Kidney (tissue), 14 donors: Measurements from ENCODE around the gene PEAK3. TPM values are rescaled to one million over a fixed set of nuclear protein-coding genes. Genes with fewer than 3 reads are reported as not detected.

Experiments used
- DNase-seq, 5 donors: peaks; one replicate each; pipeline ENCODE4 v3.0.0-alpha.2; 2013 to 2020
- FAIRE-seq: peaks from 2 replicates; lab custom pipeline; 2012; peaks lifted over from hg19 to GRCh38; lab: Jason Lieb, UNC
- H3K27ac ChIP-seq, 2 donors: one replicate each; pipeline ENCODE4 v1.7.0; 2013; ENCODE audit warnings: low read depth in 2 of 2, low read length in 2 of 2, inconsistent platforms in 1 of 2
- H3K27me3 ChIP-seq: one replicate; pipeline ENCODE4 v1.7.1; 2013; ENCODE audit warnings: low read length, inconsistent platforms; ENCODE audit not compliant: control insufficient read depth, insufficient read depth
- H3K36me3 ChIP-seq, 3 donors: one replicate each; pipeline versions ENCODE4 v1.7.0 to v1.7.1; 2013; ENCODE audit warnings: low read length in 3 of 3, control low read depth in 1 of 3, inconsistent platforms in 1 of 3; ENCODE audit not compliant: insufficient read depth in 3 of 3, control insufficient read depth in 2 of 3
- H3K4me1 ChIP-seq, 3 donors: one replicate each; pipeline versions ENCODE4 v1.7.0 to v1.7.1; 2013; ENCODE audit warnings: low read length in 3 of 3, inconsistent platforms in 1 of 3, low read depth in 1 of 3; ENCODE audit not compliant: control insufficient read depth in 2 of 3, insufficient read depth in 2 of 3
- H3K4me3 ChIP-seq, 3 donors: one replicate each; pipeline versions ENCODE4 v1.7.0 to v1.8.1; 2013; ENCODE audit warnings: low read length in 3 of 3, control low read depth in 1 of 3, inconsistent platforms in 1 of 3
- H3K9ac ChIP-seq, 3 donors: one replicate each; pipeline versions ENCODE4 v1.7.0 to v1.7.1; 2013; ENCODE audit warnings: low read length in 3 of 3, control low read depth in 1 of 3, inconsistent platforms in 1 of 3
- H3K9me3 ChIP-seq, 3 donors: one replicate each; pipeline versions ENCODE4 v1.7.0 to v1.7.1; 2013; ENCODE audit warnings: low read length in 3 of 3, control low read depth in 1 of 3, inconsistent platforms in 1 of 3; ENCODE audit not compliant: control insufficient read depth in 2 of 3, insufficient read depth in 1 of 3
- CTCF ChIP-seq: IDR thresholded peaks from 3 replicates; pipeline ENCODE4 v1.5.1; 2012; ENCODE audit warnings: mild to moderate bottlenecking, moderate library complexity, borderline replicate concordance; ENCODE audit not compliant: insufficient read depth; ENCODE audit errors: extremely low read depth
- intact Hi-C: fragments of 100-400 bp; cut with DNase I; formaldehyde crosslinking; loops from one replicate; pipeline ENCODE4 v1.11.1; 2022
- polyA plus RNA-seq: library from polyadenylated mRNA; stranded (reverse); fragments of 350-450 nt; fragmentation: Illumina TruSeq; extraction: RNeasy Lipid Tissue Mini Kit (QIAGEN cat#74804); gene quantifications from one replicate; pipeline ENCODE4 v1.2.3, GENCODE V29; 2014; ENCODE audit warnings: low read depth, low replicate concordance; ENCODE audit not compliant: insufficient read depth
- total RNA-seq: library from RNA; stranded (reverse); fragmentation: NEBNext Ultra II Directional; extraction: Animal tissue kit (Norgen Biotek cat#: 25700); gene quantifications from one replicate; pipeline ENCODE4 v1.2.1, GENCODE V29; 2021
- donor health status: control.
- donor health status: control.
- donor health status: control.
- donor health status: control.
- donor health status: control.
- donor health status: DM: yes; HTN: yes; CAD: no.
- donor health status: Normal renal cell carcinoma (clear cell type).

Gene PEAK3
- total and polyA plus RNA-seq, 2 donors from 2014 or later, result 2.1 TPM; not detected in 1

- H3K4me1 ChIP-seq, result peaks cover 0 to 44% (median 21%) of the 10 kb centered on the region in 3 donors
- TF ChIP-seq CTCF, result no peak
- peak overlapping the region; percentile 46 to 97 (median 87) for H3K4me3 ChIP-seq
- no peaks in the 10 kb centered on the region for H3K27me3 ChIP-seq
- no peaks in the 10 kb centered on the region for H3K36me3 ChIP-seq
- H3K9ac ChIP-seq, result peak overlapping the region in 2 of 3 donors; percentile 6 to 78
- intact Hi-C loops, result no loop called here
- peak in 1 of 5 donors; percentile 57 for DNase-seq
- H3K9me3 ChIP-seq, result no peaks in the 10 kb centered on the region
- no peak for FAIRE-seq
- H3K27ac ChIP-seq, result no peak overlapping the region
Measured at GRCh38 chr19:2329501-2329916, 47.5 kb upstream of the PEAK3 start.

- no peak for TF ChIP-seq CTCF
- H3K9me3 ChIP-seq, result no peaks in the 10 kb centered on the region
- H3K36me3 ChIP-seq, result no peaks in the 10 kb centered on the region
- H3K4me1 ChIP-seq, result peaks cover 0 to 44% (median 21%) of the 10 kb centered on the region in 3 donors
- intact Hi-C loops, result no loop called here
- peak overlapping the region; percentile 6 to 94 (median 78) for H3K9ac ChIP-seq
- no peak for FAIRE-seq
- DNase-seq, result no peak
- H3K27me3 ChIP-seq, result no peaks in the 10 kb centered on the region
- H3K27ac ChIP-seq, result no peak overlapping the region
- H3K4me3 ChIP-seq, result peak overlapping the region; percentile 46 to 97 (median 87)
Measured at GRCh38 chr19:2329149-2329478, 47.1 kb upstream of the PEAK3 start.

- H3K36me3 ChIP-seq, result no peaks in the 10 kb centered on the region
- peak within 1 kb of the TSS; percentile 78 to 94 (median 88) for H3K9ac ChIP-seq
- no peaks in the 10 kb centered on the region for H3K27me3 ChIP-seq
- DNase-seq (peak; percentile 91 to 97 (median 95)), FAIRE-seq (no peak)
- peak within 1 kb of the TSS; percentile 87 to 97 (median 88) for H3K4me3 ChIP-seq
- H3K27ac ChIP-seq, result peak within 1 kb of the TSS; percentile 28 to 34
- TF ChIP-seq CTCF, result no peak
- H3K4me1 ChIP-seq, result peaks cover 0 to 38% (median 21%) of the 10 kb centered on the region in 3 donors
- intact Hi-C loops, result no loop called here
- H3K9me3 ChIP-seq, result no peaks in the 10 kb centered on the region
Measured at GRCh38 chr19:2328401-2329148, 46.6 kb upstream of the PEAK3 start, which contains the start of the genes LSM7 and SPPL2B. TSS of gene LSM7 (minus strand) at chr19:2328586. CDS start at chr19:2328566, 20 bp downstream. TSS of gene SPPL2B (plus strand) at chr19:2328684. CDS start at chr19:2328710, 26 bp downstream.
